NCI-H146 treated with DMSO at 0.1 percent for 48 hours (cell line): Measurements from ENCODE around the gene SYNJ2.
A peak's percentile ranks its signal among the peaks of the same experiment; 100 is the strongest.

ENCODE experiments used
- DNase-seq: peaks from one replicate; lab custom pipeline; 2025; ENCODE audit not compliant: unreplicated experiment; lab: John Stamatoyannopoulos, UW

The SYNJ2 gene

DNA sequence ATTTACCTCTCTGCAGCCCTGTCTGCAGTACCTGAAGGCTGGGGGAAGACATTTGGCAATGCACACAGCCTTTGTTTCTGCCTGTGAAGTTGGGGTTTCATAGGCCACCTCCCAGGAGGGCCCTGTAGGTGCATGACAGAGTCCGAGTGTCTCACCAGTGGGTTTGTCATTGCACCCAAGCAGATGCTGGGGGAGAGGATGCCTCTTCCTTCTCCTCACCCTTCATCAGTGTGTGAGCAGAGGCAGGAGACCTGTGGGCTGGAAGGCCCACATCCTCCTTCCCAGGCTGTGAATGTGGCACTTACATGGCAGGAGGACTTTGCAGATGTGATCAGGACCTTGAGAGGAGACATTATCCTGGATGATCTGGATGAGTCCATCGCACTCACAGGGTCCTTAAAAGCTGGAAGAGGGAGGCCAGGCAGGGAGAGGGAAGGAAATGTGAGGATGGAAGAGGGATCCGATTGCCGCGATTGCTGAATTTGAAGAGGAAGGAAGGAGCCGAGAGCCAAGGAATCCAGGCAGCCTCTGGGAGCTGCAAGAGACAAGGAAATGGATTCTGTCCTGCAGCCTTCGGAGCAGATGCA, 30.4 kb downstream of the SYNJ2 start:
- no peak for DNase-seq

DNA sequence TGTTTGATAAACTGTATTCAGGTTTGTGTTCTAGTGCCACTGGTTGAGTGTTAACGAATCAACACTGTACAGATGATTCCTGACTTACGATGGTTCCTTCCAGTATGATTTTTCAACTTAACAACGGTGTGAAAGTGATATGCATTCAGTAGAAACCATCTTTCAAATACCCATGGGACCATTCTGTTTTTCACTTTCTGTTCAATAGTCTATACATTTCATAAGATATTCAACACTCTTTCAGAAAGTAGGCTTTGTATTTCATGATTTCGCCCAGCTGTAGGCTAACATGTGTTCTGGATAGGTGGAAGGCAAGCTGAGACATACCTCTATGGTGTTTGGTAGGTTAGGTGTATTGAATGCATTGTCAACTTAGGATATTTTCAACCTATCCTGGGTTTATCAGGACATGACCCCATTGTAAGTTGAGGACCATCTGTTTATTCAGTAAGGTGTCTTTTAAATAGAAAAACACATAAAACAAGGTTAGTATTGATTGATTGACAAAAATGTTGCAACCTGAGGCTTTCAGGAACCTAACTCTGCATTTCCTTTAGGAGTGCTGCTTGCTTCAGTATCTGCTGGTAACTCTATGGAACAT, 32.3 kb downstream of the SYNJ2 start:
- DNase-seq, result no peak

DNA sequence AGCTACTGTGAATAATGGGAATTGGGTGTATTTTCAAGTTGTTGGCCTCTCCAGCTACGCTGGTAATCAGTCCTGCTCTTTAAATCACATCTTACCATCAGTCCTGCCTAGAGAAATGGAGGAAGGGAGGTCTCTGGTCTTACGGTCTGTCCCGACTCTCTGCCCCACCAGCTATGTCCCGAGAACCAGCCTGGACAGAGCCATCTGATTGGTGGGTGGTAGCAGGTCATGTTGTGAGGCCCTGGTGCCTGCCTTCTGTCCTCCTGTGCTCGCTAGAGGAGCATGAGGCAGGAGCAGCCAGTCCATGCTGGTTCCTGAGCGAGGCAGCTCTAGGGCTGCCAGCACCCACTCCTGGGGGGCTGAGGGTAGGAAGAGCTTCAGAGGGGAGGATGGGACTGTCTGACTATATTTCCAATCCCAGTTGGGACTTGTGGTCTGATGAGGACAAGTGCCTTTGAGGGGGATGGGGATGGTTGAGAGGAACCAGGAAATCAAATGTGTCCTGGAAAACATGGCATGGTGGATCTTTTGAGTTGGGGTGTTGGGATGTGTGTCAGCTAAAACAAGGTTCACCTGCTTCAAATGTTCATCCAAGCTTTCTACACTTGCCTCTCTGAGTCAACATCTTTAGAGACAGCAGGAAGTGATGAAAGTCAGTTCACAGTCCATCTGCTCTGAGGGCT, 33.0 kb downstream of the SYNJ2 start:
- no peak for DNase-seq

DNA sequence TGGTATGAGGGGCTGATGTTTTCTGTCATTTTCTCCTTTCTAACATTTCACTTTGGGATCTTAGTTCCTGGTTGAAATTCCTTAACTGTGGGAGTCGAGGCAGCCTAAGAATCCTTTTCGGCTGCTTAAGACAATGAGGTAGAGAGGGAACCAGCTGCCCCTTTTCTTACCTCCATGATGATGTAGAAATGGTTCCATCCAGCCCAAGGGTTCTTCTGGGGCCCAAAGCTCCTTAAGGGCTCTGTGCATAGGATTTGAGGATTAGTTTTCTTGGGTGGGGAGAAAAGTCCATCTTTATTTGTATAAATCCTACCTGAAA, 33.5 kb downstream of the SYNJ2 start:
- no peak for DNase-seq

DNA sequence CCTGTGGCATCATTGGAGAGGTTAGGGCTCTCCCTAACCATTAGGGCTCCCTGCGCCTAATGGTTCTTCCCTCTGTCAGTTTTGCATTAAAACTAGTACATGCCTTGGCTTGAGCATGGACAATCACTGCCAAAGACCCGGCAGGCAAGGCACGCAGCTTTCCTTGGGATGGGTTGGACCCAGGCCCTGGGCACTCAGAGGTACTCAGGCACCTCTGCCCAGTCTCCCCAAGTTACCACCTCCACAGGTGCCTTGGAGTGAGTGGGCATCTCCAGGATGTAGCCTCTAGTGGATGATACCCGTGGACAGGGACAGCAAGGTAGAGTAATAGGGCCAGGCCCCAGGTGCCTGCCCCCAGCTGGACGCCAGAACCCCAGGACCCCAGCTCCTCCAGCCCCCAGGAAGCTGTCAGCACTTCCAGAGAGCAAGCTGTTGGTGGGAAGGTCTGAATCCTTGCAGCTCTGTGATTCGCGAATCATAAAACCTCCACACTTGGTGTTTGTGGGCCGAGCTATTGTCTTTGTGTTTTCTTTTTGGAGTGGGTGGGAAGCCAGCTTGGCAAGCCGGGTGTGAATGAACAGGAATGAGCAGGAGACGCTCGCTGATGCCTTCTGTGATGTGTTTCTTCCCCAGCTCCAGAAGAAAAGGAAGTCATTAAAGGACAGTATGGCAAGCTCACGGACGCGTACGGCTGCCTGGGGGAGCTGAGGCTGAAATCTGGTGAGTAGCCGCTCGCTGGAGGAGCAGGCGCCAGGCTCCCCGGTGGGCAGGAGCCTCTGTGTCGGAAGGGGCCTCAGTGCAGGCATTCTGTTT, 35.1 kb downstream of the SYNJ2 start:
- DNase-seq, result no peak

DNA sequence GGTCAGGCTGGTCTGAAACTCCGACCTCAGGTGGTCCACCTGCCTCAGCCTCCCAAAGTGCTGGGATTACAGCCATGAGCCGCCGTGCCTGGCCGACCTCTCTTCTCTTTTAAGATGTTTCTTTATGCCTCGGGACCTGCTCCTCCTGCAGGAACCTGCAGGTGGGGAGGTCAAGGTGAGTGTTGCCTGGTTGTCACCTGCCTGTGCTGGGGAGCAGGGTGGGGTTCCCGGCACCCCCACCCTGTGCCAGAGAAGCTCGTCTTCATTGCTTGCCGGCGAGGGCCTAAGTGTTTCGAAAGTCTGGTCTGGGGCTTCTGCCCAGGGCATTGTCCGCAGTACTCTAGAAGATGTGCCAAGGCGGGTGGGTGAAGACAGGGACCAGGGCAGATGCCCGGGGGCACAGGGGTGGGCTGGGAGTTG, 36.0 kb downstream of the SYNJ2 start:
- DNase-seq, result no peak

DNA sequence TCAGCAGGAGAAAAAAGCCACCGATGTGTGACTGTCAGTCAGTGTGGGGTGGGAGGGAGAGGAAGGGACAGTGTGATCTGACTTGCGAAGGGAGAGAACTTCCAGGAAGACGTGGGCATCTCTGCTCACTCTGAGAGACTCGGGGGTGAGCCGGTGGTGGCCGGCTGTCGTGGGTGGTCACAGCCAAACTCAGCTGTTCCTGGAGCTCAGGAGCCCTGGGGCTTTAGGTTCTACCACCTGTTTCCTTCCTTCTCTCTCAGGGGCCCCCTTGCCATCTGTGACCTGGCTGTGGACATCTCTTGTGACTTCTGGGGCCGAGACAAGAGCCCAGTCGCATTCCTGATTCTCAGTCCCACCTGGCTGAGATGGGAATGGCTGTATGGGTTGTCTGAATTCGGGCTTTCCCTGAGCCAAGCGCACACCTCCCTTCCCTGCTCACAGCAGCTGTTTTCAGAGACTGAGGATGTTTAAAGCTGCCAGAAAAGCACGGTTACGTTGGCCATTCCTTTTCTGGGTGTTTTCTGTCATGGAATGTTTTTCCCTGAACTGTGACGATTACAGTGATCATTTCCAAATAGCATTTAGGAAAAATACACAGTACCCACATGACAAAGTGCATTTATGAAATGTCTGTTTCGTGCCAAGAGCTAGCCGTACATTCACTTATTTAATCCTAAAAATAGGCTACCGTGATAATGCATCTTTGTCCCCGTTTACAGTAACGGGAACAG, 36.5 kb downstream of the SYNJ2 start:
- DNase-seq, result no peak

DNA sequence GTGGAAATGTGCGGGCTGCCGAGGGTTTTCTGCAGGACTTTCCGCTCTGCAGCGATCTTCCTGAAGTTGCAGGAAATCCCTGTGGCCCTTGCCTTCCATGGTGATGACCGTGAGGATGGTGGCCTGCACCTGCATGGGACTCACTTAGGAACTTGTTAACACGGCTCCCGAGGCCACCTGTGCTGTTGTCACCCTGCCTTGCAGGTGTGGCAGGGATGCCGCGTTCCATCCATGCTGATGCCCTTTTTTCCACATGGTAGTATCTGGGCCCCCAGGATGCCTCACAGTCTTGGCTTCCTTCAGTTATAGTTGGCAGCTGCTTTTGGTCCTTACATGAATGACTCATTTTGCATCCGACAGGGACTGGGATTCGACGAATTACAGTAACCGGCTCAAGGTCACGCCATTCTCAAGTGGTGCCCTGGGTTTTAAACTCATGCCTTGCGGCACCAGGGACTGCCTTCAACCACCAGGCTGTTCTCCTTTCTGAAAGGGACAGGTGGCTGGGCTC, 37.2 kb downstream of the SYNJ2 start:
- no peak for DNase-seq

DNA sequence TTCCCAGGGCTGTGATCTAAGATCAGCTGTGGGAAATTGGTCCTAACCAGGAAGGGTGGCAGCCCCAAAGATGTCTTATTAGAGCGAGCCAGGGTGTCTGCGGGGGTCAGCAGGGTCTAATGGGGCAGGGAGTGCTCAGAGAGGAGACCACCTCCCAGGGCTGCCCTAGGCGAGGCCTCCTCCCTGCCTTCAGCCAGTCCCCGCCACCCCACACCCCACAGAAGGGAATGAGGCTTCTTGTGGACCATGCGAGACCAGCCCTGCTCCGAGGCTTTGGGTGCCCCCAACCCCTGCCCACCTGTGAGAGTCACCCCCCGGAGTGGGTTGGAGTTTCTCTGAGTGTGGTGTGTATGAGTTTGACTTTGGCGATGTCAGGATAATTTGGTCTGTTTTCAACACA, 37.8 kb downstream of the SYNJ2 start:
- DNase-seq, result no peak

DNA sequence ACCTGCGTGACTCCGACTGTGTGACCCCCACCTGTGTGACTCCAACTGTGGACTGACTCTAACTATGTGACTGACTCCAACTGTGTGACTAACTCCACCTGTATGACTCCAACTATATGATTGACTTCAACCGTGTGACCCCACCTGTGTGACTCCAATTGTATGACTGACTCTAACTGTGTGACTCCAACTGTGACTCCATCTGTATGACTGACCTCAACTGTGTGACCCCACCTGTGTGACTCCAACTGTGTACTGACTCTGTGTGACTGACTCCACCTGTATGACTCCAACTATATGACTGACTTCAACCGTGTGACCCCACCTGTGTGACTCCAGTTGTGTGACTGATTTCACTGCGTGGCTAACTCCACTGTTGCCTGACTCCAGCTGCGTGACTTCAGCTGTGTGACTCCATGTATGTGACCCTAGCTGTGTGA, 38.6 kb downstream of the SYNJ2 start:
- no peak for DNase-seq

DNA sequence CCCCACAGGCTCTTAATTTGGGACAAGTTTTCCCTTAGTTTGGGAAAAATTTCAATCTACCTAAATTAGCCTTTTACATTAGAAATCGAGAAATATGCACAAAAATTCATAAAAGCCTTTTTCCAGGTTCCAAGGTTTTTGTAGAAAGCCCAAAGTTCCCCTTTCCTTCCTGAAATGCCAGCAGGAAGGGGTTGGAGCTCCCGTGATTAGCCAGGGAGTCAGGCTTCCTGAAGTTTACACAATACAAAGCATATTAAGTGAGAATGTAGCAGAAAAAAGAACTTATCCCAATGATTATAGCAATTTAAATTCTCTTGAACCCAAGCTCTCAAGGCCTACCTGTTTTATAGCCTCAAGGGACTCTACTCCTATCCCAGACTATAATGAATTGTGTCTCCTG, 39.1 kb downstream of the SYNJ2 start:
- no peak for DNase-seq

DNA sequence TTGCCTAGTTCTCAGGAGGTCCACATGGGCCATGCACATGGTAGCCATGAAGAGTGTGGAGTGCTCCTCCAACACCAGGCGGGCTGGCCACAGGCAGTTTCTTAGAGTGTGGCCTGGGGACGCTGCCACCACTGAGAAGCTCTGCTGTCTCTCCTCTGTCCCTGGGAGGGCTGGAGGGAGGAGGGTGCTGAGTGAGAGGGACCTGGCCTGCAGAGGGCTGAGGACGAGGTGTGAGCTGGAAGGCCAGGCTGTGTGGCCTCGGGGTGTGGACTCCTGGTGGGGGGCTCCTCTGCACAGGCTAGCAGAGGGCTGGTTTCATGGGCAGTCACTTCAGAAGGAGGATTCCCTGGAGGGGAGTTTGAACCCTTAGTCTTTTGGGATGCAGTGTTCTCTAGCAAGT, 39.7 kb downstream of the SYNJ2 start:
- no peak for DNase-seq

DNA sequence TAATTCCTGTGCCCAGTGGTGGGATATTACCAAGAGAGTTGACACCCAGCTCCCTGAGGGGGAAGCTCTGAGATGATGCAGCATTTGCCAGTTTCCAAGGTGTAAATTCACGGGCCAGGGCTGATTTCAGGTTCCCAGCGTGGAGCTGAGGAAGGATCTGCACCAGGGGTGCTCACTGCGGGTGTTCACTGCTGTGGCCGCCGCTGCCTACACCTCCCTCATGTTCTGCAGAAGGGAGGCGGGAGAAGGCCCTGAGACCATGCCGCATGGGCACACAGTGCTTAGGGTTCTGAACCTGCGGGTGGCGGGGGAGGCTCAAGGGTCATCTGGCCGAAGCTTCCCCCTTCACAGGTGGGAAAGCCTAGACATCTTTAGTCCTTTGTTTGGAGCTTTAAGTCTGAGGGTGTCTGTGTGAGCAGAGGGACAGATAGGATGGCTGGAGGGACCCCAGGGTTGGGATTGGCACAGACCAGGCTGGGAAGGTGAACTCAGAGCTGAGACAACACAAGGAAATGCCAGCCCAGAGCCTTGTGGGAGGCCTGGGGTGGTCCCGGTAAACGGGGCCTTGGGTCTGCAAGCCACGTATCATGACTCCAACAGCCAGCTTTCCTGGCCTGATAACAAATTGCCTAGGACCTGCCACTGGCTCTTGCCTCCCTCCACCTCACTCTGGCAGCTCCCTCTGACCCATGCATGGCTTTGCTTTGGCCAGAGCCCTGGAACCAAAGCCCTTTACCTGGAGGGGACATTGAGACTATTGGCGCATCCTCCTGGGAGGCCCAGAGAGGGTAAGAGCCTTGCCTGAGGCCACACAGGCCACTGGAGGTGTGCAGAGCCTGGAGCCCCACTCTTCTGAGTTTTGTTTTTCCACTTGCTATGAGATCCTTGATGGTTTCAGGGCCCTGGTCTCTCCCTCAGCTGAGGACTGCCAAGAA, 40.4 kb downstream of the SYNJ2 start:
- DNase-seq, result no peak

DNA sequence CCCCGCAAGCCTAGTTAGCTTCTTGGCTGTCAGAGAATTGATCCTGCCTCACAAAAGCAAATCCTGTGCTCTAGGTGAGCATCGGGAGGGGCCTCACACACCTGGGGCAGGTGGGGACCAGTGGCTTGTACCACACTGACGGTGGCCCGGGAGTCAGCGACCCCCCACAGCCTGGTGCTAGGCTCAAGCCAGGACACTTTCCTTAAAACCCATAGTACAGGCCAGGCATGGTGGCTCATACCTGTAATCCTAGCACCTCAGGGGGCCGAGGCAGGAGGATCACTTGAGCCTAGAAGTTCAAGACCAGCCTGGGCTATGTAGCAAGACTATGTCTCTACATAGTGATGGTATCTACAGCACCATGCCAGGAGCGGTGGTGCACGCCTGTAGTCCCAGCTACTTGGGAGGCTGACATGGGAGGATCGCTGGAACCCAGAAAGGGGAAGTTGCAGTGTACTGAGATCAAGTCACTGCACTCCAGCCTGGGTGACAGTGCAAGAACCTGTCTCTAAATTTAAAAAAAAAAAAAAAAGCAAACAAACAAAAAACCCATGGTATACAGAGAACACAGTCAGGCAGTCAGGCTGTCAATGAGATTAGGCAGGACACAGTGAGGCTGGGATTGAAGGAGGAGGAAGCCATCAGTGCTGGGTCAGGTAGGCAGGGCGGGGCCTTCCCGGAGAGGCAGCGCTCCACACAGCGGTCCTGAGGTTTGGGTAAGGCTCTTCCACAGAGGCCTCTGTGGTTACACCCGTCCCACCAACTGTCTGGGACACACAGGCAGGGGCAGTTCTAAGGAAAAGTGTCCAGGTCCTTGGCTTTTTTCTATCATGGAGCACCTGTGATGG, 41.3 kb downstream of the SYNJ2 start:
- no peak for DNase-seq

DNA sequence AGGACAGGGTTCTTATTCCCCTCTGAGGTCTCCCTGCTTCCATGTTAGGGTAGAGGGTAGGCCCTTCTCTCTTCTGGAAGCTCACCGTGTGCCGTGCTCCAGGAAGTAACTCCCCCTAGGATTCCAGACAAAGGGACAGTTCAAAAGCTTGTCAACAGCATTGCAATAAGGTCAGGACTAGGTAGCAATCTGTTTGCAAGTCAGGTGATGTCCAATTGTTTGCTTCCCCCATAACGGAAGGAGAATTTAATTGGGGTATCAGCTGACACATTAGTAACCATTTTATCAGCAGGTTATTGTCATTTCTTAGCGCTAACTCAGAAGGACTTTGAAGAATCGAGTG, 41.9 kb downstream of the SYNJ2 start:
- peak; percentile 79 for DNase-seq

DNA sequence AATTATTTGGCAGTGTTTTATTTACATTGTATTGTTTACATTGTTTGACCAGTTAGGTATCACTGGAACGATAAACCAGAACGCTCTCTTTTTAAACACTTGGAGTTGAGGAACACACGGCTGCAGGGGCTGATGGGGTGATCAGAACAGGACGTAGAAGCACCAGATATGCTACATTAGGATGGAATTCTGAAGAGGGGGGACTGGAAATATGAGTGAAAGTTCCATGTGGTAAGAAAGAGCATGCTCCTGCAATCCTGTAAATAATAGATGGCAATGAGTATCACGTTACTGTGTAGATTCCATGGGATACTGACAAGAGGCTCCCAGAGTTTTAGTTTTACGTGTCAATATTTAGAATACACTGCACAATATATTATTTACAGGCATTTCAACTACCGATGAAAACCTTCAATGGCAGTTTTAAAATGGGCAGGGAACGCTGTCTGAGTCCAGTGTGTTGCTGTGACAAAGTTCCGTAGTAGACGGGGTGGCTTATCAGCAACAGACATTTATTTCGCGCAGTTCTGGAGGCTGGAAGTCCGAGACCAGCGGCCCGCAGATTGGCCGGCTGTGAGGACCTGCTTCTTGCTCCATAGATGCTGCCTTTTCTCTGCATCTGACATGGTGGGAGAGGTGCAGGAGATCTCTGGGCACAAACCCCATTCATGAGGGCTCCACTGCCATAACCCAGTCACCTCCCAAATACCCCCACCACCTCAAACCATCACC, 43.1 kb downstream of the SYNJ2 start:
- no peak for DNase-seq

DNA sequence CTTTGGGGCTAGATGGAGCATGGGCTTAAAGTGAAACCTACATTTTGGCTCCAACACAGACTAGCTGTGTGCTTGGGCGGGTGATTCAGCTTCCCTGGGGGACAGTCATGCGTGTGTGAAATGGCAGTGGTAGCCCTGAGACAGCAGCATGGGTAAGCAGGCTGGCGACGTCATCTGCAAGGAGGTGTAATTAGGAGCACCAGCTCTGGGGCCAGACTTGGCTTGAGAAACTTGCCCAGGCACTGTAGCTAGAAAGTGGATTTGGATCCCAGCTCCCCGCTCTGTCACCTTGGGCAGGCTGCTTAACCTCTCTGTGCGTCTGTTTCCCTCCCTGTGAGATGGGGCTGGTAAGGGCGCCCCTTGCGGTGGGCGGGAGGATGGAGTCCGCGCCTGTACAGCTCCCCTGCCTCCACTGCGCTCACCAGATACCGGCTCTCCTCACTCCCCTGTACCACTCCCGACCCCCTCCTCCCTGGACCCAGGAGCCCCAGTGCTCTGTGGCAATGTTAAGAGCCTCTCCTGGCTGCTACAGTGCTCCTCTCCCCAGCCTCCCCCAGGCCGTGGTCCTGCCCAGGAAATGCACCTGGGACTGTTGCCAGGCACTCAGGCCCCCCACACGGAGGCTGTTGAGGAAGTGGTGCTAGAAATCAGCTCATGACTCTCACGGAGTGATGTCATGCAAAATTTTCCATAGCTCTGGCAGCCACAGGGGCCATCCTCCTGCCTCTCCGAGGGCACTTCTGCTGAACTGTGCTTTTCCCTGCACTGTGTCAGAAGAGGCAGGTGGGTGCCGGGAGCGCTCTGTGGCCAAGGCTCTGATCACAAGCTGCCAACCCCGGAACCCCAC, 44.6 kb downstream of the SYNJ2 start:
- no peak for DNase-seq
